ENCODE measurements around the gene HHATL. TPM values are rescaled to one million over a fixed set of nuclear protein-coding genes. Genes with fewer than 3 reads are reported as not detected.

The HHATL gene
- total RNA-seq, 4 donors from 2014 or later, result 2.3 TPM; not detected in 3

DNA sequence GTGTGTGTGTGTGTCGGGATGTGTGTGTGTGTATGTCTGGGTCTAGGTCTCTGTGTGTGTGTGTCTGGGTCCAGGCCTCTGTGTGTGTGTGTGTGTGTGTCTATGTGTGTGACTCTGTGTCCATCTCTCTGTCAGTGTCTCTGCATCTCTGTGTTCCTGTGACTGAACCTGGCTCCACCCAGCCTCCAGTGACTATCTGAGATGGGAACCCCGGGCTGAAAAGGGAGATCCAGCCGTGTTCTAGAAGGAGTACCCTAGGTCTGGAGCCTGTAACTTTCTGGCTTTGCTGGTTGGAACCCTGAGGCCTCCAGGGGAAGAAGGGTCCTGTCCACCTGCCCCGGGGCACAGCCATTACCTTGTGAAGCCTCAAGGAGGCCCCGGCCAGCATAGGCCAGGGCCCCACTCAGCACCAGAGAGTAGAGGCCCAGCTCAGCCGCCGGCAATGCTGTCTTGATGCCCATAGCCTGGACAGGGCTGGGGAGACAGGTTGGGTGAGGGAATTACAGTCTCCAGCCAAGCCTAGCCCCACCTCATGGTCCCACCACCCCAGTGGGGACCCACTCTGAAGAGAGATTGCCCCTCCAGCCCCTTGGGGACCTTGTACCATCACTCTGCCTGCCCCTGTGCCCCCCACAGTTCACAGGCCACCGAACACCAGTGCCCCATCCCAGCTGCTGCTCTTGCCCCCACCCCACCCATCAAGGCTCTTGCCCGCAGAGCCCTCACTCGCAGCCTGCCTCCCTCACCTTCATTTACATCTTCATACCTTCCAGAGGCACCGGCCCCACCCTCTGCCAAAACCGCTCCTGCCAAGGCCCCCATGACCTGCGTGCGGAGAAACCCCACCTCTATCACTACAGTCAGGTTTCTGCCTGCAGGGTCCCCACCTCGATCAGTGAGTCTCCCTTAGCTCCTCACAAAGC is 2.0 kb downstream of the HHATL start:
- 73% methylated on average over 15 of the region's 15 CpGs for whole genome bisulfite sequencing
- H3K4me3 ChIP-seq, result no peak overlapping the region
- DNase-seq (ENCODE audit: low spot score in 2 of 2), result no peak
- H3K4me1 ChIP-seq, result no peaks in the 10 kb centered on the region
- H3K27me3 ChIP-seq, result no peaks in the 10 kb centered on the region
- no peaks in the 10 kb centered on the region for H3K9me3 ChIP-seq
- no peaks in the 10 kb centered on the region for H3K36me3 ChIP-seq
- H3K27ac ChIP-seq, result no peak overlapping the region
- no peak for TF ChIP-seq EP300 (IDR thresholded peaks at IDR 0.05)
- no peak for TF ChIP-seq POLR2A (IDR thresholded peaks at IDR 0.05)
- no peak for TF ChIP-seq CTCF (IDR thresholded peaks at IDR 0.05)
- no peak for TF ChIP-seq POLR2AphosphoS5 (IDR thresholded peaks at IDR 0.05)

DNA sequence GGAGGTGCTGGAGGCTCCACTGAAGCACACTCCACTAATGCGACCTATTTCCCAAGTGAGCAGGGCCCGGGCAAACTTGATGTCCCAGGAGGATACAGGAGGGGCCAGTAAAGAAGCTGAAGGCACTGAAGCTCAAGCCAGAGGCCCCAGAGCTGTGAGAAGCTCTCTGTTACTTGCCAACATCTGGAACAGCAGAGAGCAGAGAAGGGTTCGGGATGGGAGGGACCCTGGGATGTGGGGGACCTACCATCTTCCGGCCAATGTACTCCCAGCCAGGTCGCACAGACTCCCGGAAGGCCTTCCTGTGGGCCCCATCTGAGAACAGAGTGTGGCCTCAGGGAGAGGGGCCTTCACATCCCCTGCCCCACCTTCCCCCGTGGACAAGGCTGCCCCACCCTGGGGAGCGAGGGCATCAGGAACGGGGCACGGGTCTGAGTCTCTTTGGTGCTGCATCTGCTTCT is 3.1 kb downstream of the HHATL start:
- H3K4me3 ChIP-seq, result no peak overlapping the region
- DNase-seq (ENCODE audit: low spot score in 2 of 2), result no peak
- TF ChIP-seq POLR2A (IDR thresholded peaks at IDR 0.05) (no peak), EP300 (IDR thresholded peaks at IDR 0.05) (no peak), POLR2AphosphoS5 (IDR thresholded peaks at IDR 0.05) (no peak), CTCF (IDR thresholded peaks at IDR 0.05) (no peak)
- H3K27me3 ChIP-seq, result no peaks in the 10 kb centered on the region
- H3K27ac ChIP-seq, result no peak overlapping the region
- no peaks in the 10 kb centered on the region for H3K36me3 ChIP-seq
- no peaks in the 10 kb centered on the region for H3K4me1 ChIP-seq
- no peaks in the 10 kb centered on the region for H3K9me3 ChIP-seq
- WGBS, result 79% methylated on average over 2 of the region's 10 CpGs

- H3K27me3 ChIP-seq, result no peaks in the 10 kb centered on the region
- no peaks in the 10 kb centered on the region for H3K4me1 ChIP-seq
- H3K9me3 ChIP-seq, result no peaks in the 10 kb centered on the region
- no peaks in the 10 kb centered on the region for H3K36me3 ChIP-seq
- TF ChIP-seq POLR2A (IDR thresholded peaks at IDR 0.05) (no peak), EP300 (IDR thresholded peaks at IDR 0.05) (no peak), POLR2AphosphoS5 (IDR thresholded peaks at IDR 0.05) (no peak)
- 77% methylated on average over 9 of the region's 9 CpGs for WGBS
- no peak for DNase-seq (ENCODE audit: low spot score in 2 of 2)
- H3K4me3 ChIP-seq, result no peak overlapping the region
- no peak overlapping the region for H3K27ac ChIP-seq
Observed at GRCh38 chr3:42698911-42699230, 3.7 kb downstream of the HHATL start.

DNA sequence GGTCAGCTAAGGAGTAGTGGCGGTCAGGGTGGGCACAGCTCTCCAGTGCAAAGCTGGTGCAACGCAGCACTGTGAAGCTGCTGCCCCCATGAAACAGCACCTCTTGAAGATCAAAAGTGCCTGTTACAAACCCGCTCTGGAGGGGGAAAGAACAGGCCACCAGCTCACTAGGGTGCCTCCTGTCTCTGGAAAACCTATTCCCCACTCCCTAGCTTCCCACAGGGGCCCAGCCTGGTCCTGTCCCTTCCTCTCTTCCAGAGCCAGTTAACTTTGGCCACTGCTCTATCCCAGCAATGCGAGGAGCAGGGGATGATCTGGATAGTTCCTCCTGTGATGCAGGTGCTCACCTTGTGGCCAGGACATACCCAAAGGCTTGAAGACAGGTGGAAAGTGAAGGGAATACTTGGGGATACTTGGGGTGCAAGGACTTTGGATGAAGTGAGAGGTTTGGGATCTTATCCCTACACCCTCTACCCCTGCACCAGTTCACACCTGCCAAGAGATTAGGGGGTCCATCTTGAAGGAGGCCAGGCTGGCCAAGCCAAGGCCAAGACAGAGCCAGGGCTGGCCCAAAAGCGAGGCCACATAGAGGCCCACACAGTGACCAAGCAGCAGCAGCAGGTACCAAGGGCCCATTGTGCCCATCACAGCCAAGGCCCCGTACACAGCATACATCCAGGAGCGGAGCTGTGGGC is 4.2 kb downstream of the HHATL start:
- no peaks in the 10 kb centered on the region for H3K9me3 ChIP-seq
- H3K27me3 ChIP-seq, result no peaks in the 10 kb centered on the region
- WGBS, result 89% methylated on average over 6 of the region's 7 CpGs
- no peaks in the 10 kb centered on the region for H3K36me3 ChIP-seq
- H3K4me1 ChIP-seq, result no peaks in the 10 kb centered on the region
- no peak overlapping the region for H3K4me3 ChIP-seq
- DNase-seq (ENCODE audit: low spot score in 2 of 2), result no peak
- TF ChIP-seq EP300 (IDR thresholded peaks at IDR 0.05) (no peak), CTCF (IDR thresholded peaks at IDR 0.05) (no peak), POLR2A (IDR thresholded peaks at IDR 0.05) (no peak), POLR2AphosphoS5 (IDR thresholded peaks at IDR 0.05) (no peak)
- H3K27ac ChIP-seq, result no peak overlapping the region

DNA sequence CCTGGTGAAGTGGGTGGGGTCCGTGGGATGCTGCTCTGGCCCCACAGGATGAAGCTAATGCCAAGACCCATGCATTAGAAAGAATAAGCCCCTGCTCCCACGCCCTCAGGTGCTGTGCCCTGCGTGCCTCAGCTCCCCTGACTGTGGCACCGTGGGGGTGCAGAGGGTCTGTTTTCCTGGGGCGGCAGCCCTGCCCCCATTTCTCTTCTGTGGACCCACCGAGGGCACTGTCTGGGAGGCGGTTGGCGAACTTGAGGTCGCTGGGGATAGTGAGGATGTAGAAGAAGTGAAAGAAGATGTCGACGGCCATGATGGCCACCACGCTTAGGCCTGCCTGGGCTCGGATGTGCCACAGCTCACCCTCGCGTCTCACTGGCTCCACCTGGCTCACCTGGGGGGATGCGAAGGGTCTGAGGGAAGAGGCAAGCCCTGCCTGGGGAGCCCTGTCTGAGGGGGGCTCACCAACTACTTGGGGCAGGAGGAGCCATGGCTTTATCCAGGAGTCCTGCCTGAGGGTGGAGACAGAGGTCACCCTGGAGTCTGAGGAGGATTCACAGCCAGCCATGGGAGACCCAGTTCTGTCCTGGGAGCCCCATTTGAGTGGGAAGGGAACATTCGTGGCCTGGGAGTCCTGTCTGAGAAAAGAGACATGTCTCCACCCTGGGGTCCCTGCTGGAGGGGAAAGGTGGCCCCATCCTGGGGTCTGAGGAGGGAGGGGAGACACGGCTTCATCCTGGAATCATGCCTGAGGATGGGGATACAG is 5.1 kb downstream of the HHATL start:
- no peak overlapping the region for H3K4me3 ChIP-seq
- no peak overlapping the region for H3K27ac ChIP-seq
- no peaks in the 10 kb centered on the region for H3K27me3 ChIP-seq
- no peaks in the 10 kb centered on the region for H3K9me3 ChIP-seq
- TF ChIP-seq POLR2A (IDR thresholded peaks at IDR 0.05) (no peak), CTCF (IDR thresholded peaks at IDR 0.05) (no peak), EP300 (IDR thresholded peaks at IDR 0.05) (no peak), POLR2AphosphoS5 (IDR thresholded peaks at IDR 0.05) (no peak)
- no peaks in the 10 kb centered on the region for H3K4me1 ChIP-seq
- WGBS, result 88% methylated on average over 15 of the region's 18 CpGs
- no peak for DNase-seq (ENCODE audit: low spot score in 2 of 2)
- H3K36me3 ChIP-seq, result no peaks in the 10 kb centered on the region

Data from suprapubic skin (tissue), 4 donors.